ENCODE results near the gene NEBL.

Gene NEBL

GRCh38 chr10:20882091-20882490 is 15.0 kb downstream of the NEBL start:
- no peak for TF ChIP-seq CTCF (IDR thresholded peaks at IDR 0.05; ENCODE audit: extremely low read depth, missing control alignments)
- no peak for DNase-seq (ENCODE audit: low spot score)

DNA sequence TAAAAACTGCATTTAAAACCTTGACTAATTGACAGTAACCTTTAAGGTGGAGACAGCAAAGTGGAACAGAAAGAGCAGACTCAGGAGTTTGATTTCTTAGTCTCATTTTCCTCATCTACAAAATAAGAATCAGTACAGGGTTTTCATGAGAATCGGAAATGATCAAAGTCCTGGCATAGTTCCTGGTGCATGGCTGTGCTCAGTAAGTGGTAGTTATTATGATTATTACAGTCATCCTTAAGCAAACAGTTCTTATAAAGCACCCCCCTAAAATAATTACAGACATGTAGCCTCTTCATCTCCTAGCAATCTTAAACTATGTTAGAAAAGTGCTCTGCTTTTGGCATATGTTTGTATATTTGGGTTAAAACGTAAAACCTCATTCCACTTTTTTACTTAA is 18.0 kb downstream of the NEBL start:
- DNase-seq (ENCODE audit: low spot score) = no peak
- no peak for TF ChIP-seq CTCF (IDR thresholded peaks at IDR 0.05; ENCODE audit: extremely low read depth, missing control alignments)

GRCh38 chr10:20877986-20878983 is 18.8 kb downstream of the NEBL start:
- DNase-seq (ENCODE audit: low spot score) = no peak
- TF ChIP-seq CTCF (IDR thresholded peaks at IDR 0.05; ENCODE audit: extremely low read depth, missing control alignments) = no peak

DNA sequence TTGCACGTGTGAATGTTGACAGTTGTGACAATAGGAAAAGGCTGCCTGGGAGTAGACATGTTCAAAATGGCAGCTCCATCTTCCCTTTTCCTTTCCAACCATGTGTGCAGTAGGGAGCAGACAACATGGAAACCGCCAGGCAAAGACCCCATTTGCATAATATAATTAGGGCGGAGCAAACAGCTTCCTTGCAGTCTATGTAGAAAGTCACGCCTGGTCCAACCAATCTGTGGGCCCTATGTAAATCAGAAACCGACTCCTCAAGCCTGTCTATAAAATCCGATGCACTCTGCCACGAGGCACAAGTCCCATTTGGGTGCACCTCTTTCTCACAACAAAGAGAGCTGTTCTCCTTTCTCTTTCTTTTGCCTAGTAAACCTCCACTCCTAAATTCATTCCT is 19.6 kb downstream of the NEBL start:
- TF ChIP-seq CTCF (IDR thresholded peaks at IDR 0.05; ENCODE audit: extremely low read depth, missing control alignments) = no peak

DNA sequence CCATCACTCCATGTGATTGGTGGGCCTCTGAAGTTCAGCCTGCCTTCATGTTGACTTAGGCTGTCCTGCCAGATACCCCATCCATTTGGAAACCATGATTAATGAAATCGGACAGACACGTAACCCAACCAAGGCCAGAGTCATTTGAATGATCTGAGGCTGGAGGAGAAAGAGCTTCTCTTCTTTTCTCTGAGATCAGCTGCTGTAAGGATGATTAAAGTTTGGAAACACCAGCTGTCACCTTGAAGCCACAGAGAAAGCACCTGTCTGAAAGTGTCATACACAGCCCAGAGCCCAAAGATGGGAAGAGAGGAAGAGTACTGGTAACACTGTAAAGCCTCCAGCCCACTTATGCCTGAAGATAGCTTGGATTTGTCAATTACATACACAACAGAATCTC is 22.9 kb downstream of the NEBL start:
- DNase-seq (ENCODE audit: low spot score) = no peak
- TF ChIP-seq CTCF (IDR thresholded peaks at IDR 0.05; ENCODE audit: extremely low read depth, missing control alignments) = no peak

More for the DNA sequence above, 19.6 kb downstream of the NEBL start:
- DNase-seq (ENCODE audit: low spot score) = no peak

DNA sequence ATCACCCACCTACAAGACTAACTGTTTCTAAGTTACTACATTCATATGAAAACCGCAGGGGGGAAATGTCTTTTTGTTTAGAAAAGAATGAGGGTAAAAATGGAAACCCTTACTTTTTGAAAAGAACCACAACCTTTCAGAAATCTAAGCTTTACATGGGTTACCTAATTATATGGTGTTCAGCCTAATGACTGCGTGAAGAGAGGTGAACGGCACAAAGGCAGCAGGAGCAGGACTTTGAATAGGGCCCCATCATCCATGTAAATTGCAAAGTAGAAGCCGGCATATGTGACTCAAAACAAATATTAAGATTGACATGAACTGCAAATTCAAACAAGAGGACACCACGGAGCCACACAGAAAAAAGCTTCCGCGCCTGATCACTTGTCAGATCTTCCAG is 25.1 kb downstream of the NEBL start:
- no peak for DNase-seq (ENCODE audit: low spot score)
- TF ChIP-seq CTCF (IDR thresholded peaks at IDR 0.05; ENCODE audit: extremely low read depth, missing control alignments) = no peak

- DNase-seq (ENCODE audit: low spot score) = no peak
- no peak for TF ChIP-seq CTCF (IDR thresholded peaks at IDR 0.05; ENCODE audit: extremely low read depth, missing control alignments)
Measured at GRCh38 chr10:20870834-20871233, 26.3 kb downstream of the NEBL start.

All from GM20000 (cell line).